ENCODE measurements around the gene WDR70.

DNA sequence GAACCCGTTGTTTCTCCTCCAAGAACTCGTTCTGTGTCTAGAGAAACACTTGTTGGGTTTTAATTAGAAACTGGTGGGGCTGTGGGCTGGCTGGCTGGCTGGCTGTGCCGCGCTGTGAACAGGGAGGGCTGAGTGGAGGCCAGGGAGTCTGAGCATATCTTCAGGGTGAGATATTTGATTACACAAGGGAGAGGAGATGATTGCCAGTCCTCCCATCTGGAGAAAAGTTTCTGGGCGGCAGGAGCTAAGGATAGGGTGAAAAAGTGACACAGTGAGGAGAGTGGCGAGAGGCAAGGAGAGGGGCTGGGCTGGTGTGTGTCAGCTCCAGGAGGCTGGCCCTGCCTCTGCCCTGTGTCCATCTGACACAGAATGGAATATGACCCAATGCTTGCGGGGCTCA, 397.7 kb downstream of the WDR70 start:
- TF ChIP-seq, protein P1, sequence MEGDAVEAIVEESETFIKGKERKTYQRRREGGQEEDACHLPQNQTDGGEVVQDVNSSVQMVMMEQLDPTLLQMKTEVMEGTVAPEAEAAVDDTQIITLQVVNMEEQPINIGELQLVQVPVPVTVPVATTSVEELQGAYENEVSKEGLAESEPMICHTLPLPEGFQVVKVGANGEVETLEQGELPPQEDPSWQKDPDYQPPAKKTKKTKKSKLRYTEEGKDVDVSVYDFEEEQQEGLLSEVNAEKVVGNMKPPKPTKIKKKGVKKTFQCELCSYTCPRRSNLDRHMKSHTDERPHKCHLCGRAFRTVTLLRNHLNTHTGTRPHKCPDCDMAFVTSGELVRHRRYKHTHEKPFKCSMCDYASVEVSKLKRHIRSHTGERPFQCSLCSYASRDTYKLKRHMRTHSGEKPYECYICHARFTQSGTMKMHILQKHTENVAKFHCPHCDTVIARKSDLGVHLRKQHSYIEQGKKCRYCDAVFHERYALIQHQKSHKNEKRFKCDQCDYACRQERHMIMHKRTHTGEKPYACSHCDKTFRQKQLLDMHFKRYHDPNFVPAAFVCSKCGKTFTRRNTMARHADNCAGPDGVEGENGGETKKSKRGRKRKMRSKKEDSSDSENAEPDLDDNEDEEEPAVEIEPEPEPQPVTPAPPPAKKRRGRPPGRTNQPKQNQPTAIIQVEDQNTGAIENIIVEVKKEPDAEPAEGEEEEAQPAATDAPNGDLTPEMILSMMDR (IDR thresholded peaks at IDR 0.05), result no peak
- no peak for TF ChIP-seq POLR2A (IDR thresholded peaks at IDR 0.05)
